Left kidney (tissue), 2 donors: ENCODE measurements around the gene LRFN2. TPM values are rescaled to one million over a fixed set of nuclear protein-coding genes. Genes with fewer than 3 reads are reported as not detected.

ENCODE experiments used
- DNase-seq: peaks from one replicate; pipeline ENCODE4 v3.0.0-alpha.2; 2013
- polyA plus RNA-seq: library from polyadenylated mRNA; unstranded; fragments of 120-200 nt; gene quantifications from one replicate; pipeline ENCODE4 v1.2.1, GENCODE V29; 2013; ENCODE audit not compliant: insufficient read length

The LRFN2 gene
- polyA plus RNA-seq, 1 donor, result 0.81 TPM

- no peak for DNase-seq
Measured at GRCh38 chr6:40516429-40516828, 70.7 kb downstream of the LRFN2 start.

GRCh38 chr6:40512340-40512739 lies 74.8 kb downstream of the LRFN2 start:
- no peak for DNase-seq

DNA sequence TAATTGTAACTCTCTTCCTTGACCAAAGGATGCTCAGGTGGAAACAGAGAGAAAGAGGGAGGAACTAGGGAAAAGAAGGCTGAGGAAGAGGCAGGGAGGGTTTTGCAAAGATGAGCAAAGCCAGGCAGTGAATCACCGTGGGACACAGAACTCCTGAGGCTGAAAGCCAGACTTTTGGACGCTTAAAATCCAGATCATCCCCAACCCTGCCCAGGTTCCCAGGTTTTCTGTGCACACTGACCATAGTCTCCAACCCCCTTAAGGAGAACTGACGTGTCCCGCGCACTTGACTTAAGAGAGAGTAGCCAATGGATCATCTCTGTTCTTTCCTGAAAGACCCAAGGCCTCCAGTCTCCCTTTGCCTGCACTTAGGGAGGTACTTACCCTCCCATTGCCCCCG lies 75.3 kb downstream of the LRFN2 start:
- DNase-seq, result no peak

DNA sequence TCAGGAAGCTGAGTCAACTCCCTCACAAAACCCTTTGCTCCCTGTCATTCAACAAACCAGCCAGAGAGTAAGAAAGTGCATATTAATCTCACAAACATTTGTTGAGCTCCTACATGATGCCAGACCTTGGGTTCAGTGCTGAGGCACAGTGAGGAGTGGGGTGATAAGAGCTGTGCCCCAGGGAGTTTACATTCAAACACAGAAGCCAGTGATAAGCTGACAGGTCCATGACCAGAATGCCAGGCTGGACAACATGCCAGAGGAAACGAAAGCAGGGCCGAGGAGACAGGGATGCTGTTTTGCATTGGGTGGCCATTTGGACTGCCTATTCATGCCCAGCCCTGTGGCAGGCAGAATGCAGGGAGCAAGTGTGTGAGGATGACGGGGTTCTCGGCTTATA lies 76.7 kb downstream of the LRFN2 start:
- no peak for DNase-seq

DNA sequence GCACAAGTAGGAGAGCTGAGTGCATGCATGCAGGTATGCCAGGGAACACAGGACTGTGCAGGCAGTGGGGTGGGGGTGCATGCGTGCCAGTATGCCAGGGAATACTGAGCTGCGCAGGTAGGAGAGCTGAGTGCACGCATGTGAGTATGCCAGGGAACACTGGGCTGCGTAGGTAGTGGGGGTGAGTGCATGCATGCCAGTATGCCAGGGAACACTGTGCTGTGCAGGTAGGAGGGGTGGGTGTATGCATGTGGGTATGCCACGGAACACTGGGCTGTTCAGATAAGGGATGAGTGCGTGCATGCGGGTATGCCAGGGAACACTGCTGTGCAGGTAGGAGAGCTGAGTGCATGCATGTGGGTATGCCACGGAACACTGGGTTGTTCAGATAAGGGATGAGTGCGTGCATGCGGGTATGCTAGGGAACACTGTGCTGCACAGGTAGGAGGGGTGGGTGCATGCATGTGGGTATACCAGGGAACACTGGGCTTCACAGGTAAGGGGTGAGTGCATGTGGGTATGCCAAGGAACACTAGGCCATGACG lies 77.4 kb downstream of the LRFN2 start:
- DNase-seq, result no peak

- DNase-seq, result no peak
Measured at GRCh38 chr6:40509086-40509485, 78.1 kb downstream of the LRFN2 start.

DNA sequence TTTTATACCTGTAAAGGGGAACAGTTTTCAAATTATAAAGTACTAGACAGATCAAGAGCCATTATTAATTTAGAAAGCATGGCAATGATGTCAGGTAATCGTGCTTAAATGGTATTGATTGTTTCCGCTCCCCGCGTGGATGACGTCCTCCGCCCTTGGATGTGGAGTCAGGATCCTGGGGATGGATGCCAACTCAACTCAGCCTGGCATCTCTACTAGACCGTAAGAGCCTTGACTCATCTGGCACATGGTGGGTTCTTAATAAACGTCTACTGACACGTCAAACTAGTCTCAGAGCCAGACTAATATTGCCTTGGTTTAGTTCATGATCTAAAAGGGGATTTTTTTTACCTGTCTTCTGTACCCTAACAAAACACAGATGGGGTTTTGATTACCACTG lies 80.2 kb downstream of the LRFN2 start:
- no peak for DNase-seq

DNA sequence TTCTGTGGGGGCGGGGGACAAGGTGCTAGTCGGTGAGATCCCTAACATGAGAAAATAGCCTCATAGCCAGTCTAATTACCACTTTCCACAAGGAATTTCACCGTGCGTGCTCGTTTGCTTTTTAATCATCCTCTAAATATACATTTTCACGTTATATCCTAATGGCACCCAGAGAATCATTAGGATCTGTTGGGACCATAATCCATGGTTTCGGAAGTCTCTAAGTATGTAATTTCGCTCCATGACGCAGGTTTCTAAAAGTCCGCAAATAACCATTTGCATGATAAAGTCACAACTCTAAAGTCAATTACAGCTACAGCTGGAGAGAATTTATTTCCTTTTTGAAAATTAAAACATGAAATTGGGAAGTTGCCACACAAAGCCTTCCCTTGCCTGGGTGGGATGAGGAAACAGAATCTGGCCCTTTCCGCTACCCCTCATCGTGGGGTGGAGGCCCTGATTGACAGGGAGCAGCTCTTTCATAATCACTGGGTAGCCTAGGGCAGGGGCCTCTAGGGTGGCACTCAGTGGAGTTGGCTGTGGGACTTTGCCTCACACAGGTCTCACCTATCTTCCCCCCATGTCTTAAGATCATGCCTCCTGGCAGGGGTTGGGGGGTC lies 81.9 kb downstream of the LRFN2 start:
- no peak for DNase-seq

GRCh38 chr6:40504274-40504673 lies 82.9 kb downstream of the LRFN2 start:
- DNase-seq, result no peak

DNA sequence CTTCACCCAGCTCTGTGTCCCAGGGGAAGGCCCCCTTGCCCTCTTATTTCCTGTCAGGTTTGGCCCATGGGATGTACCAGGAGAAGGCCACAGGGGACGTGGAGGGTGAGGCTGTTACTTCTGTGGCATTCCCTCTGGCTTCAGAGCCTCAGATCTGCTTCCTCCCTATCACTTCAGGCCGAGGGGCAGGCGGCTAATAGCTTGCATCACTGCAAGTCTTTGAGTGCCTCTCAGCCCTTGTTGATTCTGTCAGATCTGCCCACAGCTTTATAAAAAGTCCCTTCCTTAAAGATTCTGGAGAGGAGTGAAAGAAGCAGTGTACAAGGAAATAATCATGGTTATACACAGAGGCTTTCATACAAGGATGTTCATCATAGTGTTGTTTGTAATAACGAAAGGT lies 86.9 kb downstream of the LRFN2 start:
- no peak for DNase-seq

- no peak for DNase-seq
Measured at GRCh38 chr6:40499215-40499614, 87.9 kb downstream of the LRFN2 start.

DNA sequence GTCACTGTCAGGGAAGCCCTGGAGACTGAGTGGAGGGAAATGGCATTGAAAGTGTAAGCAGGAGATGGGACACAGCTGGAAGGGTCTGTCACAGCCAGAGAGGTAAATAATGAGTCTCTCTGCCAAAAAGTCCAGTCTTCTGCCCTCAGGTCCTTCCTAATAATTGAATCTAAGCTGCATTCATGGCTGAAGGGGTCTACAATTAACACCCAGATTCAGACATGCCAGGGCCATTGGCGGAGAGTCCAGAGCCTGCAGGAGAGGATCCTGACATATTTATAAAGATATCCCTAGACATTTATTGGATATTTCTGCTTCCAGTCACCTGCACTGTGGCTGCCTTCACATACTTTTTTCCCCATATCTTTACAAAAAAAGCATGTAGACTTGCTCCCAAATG lies 89.0 kb downstream of the LRFN2 start:
- DNase-seq, result no peak

DNA sequence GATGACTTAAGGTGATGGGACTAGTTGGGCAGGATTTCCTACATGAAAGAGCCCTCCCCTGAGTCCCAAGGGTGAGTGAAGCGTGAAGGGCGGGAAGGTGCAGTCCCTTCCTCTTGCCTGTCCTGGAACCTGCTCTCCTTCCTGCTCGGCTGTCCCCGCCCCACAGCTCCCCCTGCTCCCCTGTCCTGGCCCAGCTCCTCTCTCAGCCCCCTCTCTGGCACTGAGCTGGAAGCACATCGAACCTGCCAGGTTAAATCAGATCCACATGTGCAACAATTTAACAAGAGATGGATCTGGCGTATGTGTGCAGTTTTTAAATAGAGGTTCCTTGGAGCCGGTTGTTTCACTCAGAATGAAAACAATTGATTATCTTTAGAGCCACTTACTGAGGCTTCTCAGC lies 95.0 kb downstream of the LRFN2 start:
- no peak for DNase-seq

GRCh38 chr6:40490508-40490907 lies 96.7 kb downstream of the LRFN2 start:
- no peak for DNase-seq

- no peak for DNase-seq
Measured at GRCh38 chr6:40489798-40490197, 97.4 kb downstream of the LRFN2 start.

- DNase-seq, result no peak
Measured at GRCh38 chr6:40486576-40486975, 100.6 kb downstream of the LRFN2 start.

GRCh38 chr6:40485795-40486194 lies 101.4 kb downstream of the LRFN2 start:
- DNase-seq, result no peak

DNA sequence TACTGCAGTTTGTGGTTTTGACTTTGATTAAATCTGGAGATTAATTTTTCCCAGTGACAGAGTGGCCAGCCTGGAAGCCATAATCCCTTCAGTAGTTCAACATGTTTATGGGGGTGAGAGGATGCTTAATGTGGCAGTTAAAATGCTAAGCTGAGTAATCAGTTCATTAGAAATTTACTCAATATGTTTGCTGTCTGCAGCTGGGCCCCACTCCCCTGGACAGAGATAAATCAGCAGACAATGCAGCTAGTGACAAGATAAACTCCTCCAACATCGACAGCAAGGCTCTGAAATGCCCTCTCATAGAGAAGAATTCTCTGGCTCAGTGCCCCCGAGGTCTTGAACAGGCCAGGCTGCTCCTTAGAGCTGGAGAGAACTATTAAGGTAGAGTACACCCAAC lies 101.9 kb downstream of the LRFN2 start:
- DNase-seq, result peak; percentile 59

GRCh38 chr6:40484066-40484465 lies 103.1 kb downstream of the LRFN2 start:
- no peak for DNase-seq

GRCh38 chr6:40482532-40482931 lies 104.6 kb downstream of the LRFN2 start:
- peak; percentile 36 for DNase-seq

DNA sequence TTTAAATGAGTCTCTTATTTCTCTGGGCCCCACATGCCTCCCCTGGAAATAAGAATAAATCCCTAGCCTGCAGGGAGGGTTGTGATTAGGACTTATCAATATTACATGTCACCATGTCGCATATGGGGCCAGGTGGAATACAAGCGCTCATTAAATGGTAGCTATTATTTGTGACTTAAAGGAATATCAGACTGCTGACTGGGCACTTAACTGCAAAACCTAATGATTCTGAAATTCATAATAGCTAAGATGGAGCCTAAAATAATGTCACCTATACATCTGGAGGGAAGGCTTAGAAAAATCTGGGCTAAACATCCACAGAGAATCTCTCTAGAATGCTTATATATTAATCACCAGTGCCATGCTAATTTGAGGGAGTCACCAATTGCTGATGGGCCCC lies 106.5 kb downstream of the LRFN2 start:
- no peak for DNase-seq

- no peak for DNase-seq
Measured at GRCh38 chr6:40479706-40480105, 107.5 kb downstream of the LRFN2 start.

DNA sequence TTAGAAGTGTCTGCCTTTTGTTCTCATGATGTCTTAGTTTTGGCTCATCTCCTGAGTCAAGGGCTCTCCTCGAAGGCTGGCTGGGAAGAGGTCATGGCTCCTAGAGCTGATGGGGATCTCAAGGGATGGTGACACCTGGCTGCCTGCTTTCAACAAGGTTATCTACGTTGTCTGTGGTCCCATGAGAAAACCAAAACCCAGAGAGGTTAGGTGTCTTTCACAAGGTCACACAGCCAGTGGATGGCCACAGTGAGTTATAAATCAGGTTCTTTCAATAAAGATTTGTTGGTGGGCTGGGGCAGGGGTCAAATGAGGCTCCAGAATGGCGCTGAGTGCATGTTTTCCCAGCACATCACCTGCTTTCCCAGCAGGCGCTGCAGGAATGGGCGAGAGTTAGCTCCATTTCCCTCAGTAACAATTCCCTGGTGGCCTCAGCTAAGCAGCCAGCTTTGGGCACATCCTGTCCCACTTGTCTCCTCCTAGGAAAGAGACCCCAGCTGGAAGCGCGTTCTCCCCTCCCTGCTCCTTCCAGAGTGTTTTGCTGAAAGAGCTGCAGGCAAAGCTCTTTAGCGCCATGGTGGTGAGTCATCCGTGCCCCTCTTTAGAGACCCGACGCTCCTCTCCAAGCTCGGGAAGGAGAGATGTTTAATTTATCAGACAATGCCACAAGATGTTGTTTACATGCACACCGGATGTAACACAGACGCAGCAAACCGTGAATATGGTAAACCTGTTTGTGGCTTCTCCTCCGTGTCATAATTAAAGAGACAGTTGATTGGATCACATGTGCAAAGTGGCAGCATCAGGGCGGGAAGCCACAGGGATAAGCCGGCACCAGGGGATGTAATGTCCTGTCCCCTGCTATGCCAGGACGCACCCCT lies 109.7 kb downstream of the LRFN2 start:
- no peak for DNase-seq

- DNase-seq, result no peak
Measured at GRCh38 chr6:40476673-40477072, 110.5 kb downstream of the LRFN2 start.
